Measurements from ENCODE around the gene ADAMTS12. TPM values are rescaled to one million over a fixed set of nuclear protein-coding genes. Genes with fewer than 3 reads are reported as not detected.

ADAMTS12 gene
- total and polyA plus RNA-seq, 10 of the 15 experiments (the other 5 are each of a cell fraction or from before 2014, with no cell fraction given) = 0.11 to 35.8 (median 20.7) TPM

DNA sequence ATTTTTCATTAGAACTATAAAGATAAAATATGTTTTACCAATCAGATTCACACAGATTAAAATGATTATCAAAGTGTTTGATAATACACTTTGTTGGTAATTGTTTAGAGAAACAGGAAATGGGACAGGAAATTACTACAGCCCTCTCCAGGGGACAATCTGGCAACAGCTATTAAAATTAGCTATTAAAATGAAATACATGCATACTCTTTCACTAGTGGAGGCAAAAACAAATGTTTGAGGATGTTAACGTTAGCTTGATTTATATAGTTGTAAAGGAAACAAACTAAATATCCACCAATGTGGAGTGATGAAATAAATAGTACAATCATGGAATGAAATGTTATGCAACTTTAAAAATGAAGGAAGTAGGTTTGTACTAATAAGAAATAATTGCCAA is 397.3 kb downstream of the ADAMTS12 start:
- no TSS peak for BruUV-seq (replicated peaks)
- ChIA-PET CTCF (interaction anchor here (0.9 to 1.2 kb wide), 2 partner anchors 11 to 440 kb away, joined by 3 to 4 read pairs; no protein-coding TSS in a partner anchor), RAD21 (ENCODE audit: unreplicated experiment) (no interaction called here), SMC1A (ENCODE audit: uncharacterized antibody, unreplicated experiment) (interaction anchor here (1.0 kb wide), 1 partner anchor 25 kb away, joined by 4 read pairs; no protein-coding TSS in a partner anchor), POLR2A (no interaction called here)
- H4K20me1 ChIP-seq (ENCODE audit: control insufficient read depth, insufficient read depth) = no peaks in the 10 kb centered on the region
- H3K36me3 ChIP-seq (ENCODE audit: control insufficient read depth in 2 of 2, insufficient read depth in 2 of 2, low read length in 1 of 2) = no peaks in the 10 kb centered on the region
- 0% methylated on average over 1 of the region's 1 CpG for WGBS (ENCODE audit: insufficient coverage, insufficient replicate concordance, low lambda C conversion rate, missing lambda C conversion rate)
- H3K4me1 ChIP-seq (ENCODE audit: control insufficient read depth, insufficient read depth, low read length) = no peaks in the 10 kb centered on the region
- no peak for DNase-seq (ENCODE audit: low read depth, low spot score)
- no peaks in the 10 kb centered on the region for H3K27me3 ChIP-seq (replicated peaks in 1 of 2; ENCODE audit: control insufficient read depth in 2 of 2, insufficient read depth in 2 of 2, low read length in 1 of 2)
- no peak overlapping the region for H3K27ac ChIP-seq (ENCODE audit: control insufficient read depth, insufficient read depth)
- H3K79me2 ChIP-seq (ENCODE audit: control insufficient read depth, insufficient read depth, low read length) = no peaks in the 10 kb centered on the region
- no peak overlapping the region for H3K9ac ChIP-seq (ENCODE audit: control insufficient read depth, insufficient read depth, low read length)
- in situ Hi-C loops (cut with MboI) (no loop called here), intact Hi-C loops (cut with micrococcal nuclease; ENCODE audit: unreplicated experiment) (no loop called here)
- H3K4me2 ChIP-seq (ENCODE audit: control insufficient read depth, insufficient read depth) = no peak overlapping the region
- ATAC-seq = no peak
- H3K4me3 ChIP-seq = no peak overlapping the region
- no peak for FAIRE-seq
- no peaks in the 10 kb centered on the region for H3K9me3 ChIP-seq (replicated peaks; ENCODE audit: control insufficient read depth, insufficient read depth, low read length)
- no peak overlapping the region for H2AFZ ChIP-seq (ENCODE audit: control insufficient read depth, low read depth, low read length)
- TF ChIP-seq, protein P1, sequence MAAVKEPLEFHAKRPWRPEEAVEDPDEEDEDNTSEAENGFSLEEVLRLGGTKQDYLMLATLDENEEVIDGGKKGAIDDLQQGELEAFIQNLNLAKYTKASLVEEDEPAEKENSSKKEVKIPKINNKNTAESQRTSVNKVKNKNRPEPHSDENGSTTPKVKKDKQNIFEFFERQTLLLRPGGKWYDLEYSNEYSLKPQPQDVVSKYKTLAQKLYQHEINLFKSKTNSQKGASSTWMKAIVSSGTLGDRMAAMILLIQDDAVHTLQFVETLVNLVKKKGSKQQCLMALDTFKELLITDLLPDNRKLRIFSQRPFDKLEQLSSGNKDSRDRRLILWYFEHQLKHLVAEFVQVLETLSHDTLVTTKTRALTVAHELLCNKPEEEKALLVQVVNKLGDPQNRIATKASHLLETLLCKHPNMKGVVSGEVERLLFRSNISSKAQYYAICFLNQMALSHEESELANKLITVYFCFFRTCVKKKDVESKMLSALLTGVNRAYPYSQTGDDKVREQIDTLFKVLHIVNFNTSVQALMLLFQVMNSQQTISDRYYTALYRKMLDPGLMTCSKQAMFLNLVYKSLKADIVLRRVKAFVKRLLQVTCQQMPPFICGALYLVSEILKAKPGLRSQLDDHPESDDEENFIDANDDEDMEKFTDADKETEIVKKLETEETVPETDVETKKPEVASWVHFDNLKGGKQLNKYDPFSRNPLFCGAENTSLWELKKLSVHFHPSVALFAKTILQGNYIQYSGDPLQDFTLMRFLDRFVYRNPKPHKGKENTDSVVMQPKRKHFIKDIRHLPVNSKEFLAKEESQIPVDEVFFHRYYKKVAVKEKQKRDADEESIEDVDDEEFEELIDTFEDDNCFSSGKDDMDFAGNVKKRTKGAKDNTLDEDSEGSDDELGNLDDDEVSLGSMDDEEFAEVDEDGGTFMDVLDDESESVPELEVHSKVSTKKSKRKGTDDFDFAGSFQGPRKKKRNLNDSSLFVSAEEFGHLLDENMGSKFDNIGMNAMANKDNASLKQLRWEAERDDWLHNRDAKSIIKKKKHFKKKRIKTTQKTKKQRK (IDR thresholded peaks at IDR 0.05; ENCODE audit: low read depth, low read length) = no peak
- TF ChIP-seq BCL11A (IDR thresholded peaks at IDR 0.05; ENCODE audit: low read depth, low read length) (no peak), CHD4 (IDR thresholded peaks at IDR 0.05) (no peak), YBX1 (IDR thresholded peaks at IDR 0.05) (no peak), TARDBP (IDR thresholded peaks at IDR 0.05; ENCODE audit: borderline replicate concordance) (no peak), EZH2 (IDR thresholded peaks at IDR 0.05; ENCODE audit: borderline replicate concordance, control insufficient read depth, low read depth, low read length) (no peak), IKZF2 (IDR thresholded peaks at IDR 0.05) (no peak), RB1 (IDR thresholded peaks at IDR 0.05; ENCODE audit: borderline replicate concordance) (no peak), POLR2AphosphoS5 (IDR thresholded peaks at IDR 0.05; ENCODE audit: low read length) (no peak), ZNF384 (IDR thresholded peaks at IDR 0.05; ENCODE audit: borderline replicate concordance, low read depth, low read length) (no peak), RAD51 (IDR thresholded peaks at IDR 0.05) (no peak), ZSCAN29 (IDR thresholded peaks at IDR 0.05) (no peak), SMAD1 (IDR thresholded peaks at IDR 0.05; ENCODE audit: low read depth, partially characterized antibody) (no peak), BRCA1 (IDR thresholded peaks at IDR 0.05; ENCODE audit: low read depth, low read length) (no peak)
- TF ChIP-seq, protein P2, sequence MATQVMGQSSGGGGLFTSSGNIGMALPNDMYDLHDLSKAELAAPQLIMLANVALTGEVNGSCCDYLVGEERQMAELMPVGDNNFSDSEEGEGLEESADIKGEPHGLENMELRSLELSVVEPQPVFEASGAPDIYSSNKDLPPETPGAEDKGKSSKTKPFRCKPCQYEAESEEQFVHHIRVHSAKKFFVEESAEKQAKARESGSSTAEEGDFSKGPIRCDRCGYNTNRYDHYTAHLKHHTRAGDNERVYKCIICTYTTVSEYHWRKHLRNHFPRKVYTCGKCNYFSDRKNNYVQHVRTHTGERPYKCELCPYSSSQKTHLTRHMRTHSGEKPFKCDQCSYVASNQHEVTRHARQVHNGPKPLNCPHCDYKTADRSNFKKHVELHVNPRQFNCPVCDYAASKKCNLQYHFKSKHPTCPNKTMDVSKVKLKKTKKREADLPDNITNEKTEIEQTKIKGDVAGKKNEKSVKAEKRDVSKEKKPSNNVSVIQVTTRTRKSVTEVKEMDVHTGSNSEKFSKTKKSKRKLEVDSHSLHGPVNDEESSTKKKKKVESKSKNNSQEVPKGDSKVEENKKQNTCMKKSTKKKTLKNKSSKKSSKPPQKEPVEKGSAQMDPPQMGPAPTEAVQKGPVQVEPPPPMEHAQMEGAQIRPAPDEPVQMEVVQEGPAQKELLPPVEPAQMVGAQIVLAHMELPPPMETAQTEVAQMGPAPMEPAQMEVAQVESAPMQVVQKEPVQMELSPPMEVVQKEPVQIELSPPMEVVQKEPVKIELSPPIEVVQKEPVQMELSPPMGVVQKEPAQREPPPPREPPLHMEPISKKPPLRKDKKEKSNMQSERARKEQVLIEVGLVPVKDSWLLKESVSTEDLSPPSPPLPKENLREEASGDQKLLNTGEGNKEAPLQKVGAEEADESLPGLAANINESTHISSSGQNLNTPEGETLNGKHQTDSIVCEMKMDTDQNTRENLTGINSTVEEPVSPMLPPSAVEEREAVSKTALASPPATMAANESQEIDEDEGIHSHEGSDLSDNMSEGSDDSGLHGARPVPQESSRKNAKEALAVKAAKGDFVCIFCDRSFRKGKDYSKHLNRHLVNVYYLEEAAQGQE (IDR thresholded peaks at IDR 0.05; ENCODE audit: low read depth, low read length) = no peak
- TF ChIP-seq, protein P3, sequence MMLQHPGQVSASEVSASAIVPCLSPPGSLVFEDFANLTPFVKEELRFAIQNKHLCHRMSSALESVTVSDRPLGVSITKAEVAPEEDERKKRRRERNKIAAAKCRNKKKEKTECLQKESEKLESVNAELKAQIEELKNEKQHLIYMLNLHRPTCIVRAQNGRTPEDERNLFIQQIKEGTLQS (IDR thresholded peaks at IDR 0.05; ENCODE audit: borderline replicate concordance, extremely low read depth, low read depth, low read length) = no peak
